Activated CD4-positive, alpha-beta T cell treated with anti-CD3 and anti-CD28 coated beads, Interleukin-2, amount 50 U/mL, for 16 hours (primary cell): ENCODE results near the gene PHF1.

Source experiments
- DNase-seq: peaks from one replicate; pipeline ENCODE4 v3.0.0-alpha.2; 2020

Gene PHF1

GRCh38 chr6:33433001-33433543, 22.3 kb downstream of the PHF1 start:
- no peak for DNase-seq

GRCh38 chr6:33433544-33434191, 22.9 kb downstream of the PHF1 start:
- DNase-seq, result no peak

GRCh38 chr6:33434961-33435360, 24.1 kb downstream of the PHF1 start:
- no peak for DNase-seq

- DNase-seq, result no peak
Measured at GRCh38 chr6:33437666-33438065, 26.9 kb downstream of the PHF1 start.

GRCh38 chr6:33438978-33439594, 28.3 kb downstream of the PHF1 start:
- DNase-seq, result no peak

- no peak for DNase-seq
Measured at GRCh38 chr6:33439956-33440648, 29.3 kb downstream of the PHF1 start.

GRCh38 chr6:33440649-33441309, 30.0 kb downstream of the PHF1 start:
- no peak for DNase-seq

GRCh38 chr6:33441457-33441856, 30.6 kb downstream of the PHF1 start:
- no peak for DNase-seq

- DNase-seq, result no peak
Measured at GRCh38 chr6:33442283-33442682, 31.5 kb downstream of the PHF1 start.

GRCh38 chr6:33443025-33443424, 32.2 kb downstream of the PHF1 start:
- no peak for DNase-seq

- no peak for DNase-seq
Measured at GRCh38 chr6:33443619-33444504, 33.0 kb downstream of the PHF1 start.

- no peak for DNase-seq
Measured at GRCh38 chr6:33445119-33445603, 34.3 kb downstream of the PHF1 start.

GRCh38 chr6:33446356-33446755, 35.5 kb downstream of the PHF1 start:
- no peak for DNase-seq

- DNase-seq, result no peak
Measured at GRCh38 chr6:33450434-33450833, 39.6 kb downstream of the PHF1 start.

- no peak for DNase-seq
Measured at GRCh38 chr6:33451606-33452005, 40.8 kb downstream of the PHF1 start.

GRCh38 chr6:33452496-33452895, 41.7 kb downstream of the PHF1 start:
- DNase-seq, result no peak

- no peak for DNase-seq
Measured at GRCh38 chr6:33453393-33454008, 42.7 kb downstream of the PHF1 start.

GRCh38 chr6:33454009-33454946, 43.5 kb downstream of the PHF1 start, which contains the start of gene ZBTB9:
ZBTB9 (plus strand) TSS chr6:33454576; CDS start chr6:33455101, 525 bp downstream.
- DNase-seq, result peak; percentile 98

GRCh38 chr6:33455051-33455450, 44.2 kb downstream of the PHF1 start:
- no peak for DNase-seq

- DNase-seq, result no peak
Measured at GRCh38 chr6:33456156-33456555, 45.3 kb downstream of the PHF1 start.
